Activated CD8-positive, alpha-beta memory T cell treated with anti-CD3 and anti-CD28 coated beads, Interleukin-2, amount 50 U/mL, for 24 hours (primary cell): Measurements from ENCODE around the gene SORBS1.

Experiments
- DNase-seq: peaks from one replicate; pipeline ENCODE4 v3.0.0-alpha.2; 2020; ENCODE audit errors: extremely low read depth

The SORBS1 gene

DNA sequence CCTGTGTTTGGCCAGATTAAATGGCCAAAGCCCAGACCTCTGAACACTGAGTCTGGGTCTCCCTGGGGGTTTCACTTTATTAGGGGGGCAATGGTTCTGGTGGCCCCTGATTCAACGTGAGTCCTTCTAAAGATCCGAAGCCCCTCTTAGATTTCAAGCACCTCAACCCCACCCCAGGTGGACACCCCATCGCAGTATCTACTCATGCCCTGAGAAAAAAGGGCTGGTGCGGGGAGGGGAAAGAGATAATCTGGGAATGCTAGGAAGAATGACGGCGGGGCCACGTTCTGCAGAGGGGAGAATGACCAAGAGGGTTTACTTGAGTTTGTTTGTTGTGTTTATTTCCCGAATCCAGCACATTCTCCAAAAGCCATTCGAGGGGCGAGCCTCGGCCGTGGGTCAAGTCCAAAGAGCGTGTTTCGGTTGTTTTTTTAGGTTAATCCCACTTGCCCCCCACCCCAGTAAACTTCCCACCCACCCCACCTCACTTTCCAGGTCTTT is 271.2 kb downstream of the SORBS1 start:
- no peak for DNase-seq

DNA sequence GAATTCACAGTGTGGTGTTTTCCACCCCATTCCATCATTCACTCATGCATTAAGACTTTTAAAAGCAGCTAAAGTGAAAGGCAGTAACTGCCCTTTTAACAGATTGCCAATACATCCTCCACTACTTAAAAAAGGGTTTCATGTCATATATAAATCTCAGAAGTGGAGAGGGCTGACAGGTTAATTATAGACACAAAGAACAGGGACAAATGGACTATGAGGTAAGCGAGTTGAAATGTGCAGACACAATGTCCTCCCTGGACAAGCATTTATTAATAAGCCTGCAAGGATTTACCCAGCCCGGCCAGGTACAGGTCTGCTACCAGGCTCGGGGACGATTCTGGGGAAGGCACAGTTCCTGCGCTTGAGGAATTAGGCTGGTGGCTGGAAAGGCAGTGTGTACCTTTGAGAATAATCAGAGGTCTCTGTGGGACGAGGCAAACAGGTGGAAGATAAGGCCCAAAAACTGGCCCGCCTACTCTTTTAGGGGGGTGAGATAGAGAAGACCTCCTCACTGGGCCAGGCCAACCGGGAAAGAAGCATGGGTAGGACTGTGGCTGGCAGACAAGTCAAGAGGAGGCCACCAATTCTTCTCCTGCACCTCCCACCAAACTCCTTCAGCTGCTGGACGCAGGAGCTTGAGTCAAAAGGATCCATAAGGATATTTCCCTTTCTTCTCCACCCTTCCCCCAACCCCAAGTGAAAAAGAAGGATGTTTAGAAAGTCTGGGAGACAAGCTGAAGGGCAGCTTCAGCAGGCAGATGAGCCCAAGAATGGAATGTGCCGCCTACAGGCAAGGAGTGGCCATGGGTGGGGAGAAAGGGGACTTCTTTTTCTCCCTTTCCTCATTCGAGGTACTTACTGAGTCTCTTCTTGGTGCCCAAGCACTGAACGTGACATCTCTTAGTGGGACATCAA is 271.9 kb downstream of the SORBS1 start:
- DNase-seq, result no peak

DNA sequence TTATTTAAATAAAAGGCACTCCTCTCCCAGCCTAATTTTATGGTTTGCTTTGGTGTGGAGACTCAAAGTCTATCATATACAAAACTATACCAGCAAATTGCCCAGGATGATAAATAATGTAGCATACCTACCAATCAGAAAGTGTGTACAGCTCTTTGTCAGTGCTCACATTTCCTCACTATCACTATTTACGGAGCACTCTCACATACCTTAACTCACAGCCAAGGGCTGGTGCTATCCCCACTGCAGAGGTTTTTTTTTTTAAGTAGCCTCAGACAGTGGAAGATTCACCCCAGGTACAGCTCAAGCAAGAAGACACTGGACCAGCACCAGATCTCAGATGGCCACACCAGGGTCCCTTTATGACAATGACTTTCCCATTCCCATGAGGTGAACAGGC is 272.9 kb downstream of the SORBS1 start:
- DNase-seq, result no peak

DNA sequence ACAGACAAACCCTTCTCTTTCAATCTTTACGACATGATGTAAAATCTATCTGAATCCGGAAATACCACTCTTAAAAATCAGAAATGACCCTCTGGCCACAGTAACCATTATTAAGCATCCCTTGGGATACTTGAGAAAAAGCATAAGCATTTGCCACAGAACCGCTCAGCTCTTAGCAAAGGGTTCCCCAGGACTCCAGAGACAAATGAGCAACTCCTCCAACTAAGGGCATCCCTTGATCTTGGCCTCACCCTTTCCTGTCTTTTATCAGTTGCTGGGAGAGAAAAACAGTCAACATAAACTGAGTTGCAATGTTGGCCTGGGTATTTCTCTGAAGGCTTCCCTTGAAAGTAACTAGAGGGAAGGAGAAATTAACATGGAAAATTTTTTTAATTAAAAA is 273.9 kb downstream of the SORBS1 start:
- DNase-seq, result no peak

DNA sequence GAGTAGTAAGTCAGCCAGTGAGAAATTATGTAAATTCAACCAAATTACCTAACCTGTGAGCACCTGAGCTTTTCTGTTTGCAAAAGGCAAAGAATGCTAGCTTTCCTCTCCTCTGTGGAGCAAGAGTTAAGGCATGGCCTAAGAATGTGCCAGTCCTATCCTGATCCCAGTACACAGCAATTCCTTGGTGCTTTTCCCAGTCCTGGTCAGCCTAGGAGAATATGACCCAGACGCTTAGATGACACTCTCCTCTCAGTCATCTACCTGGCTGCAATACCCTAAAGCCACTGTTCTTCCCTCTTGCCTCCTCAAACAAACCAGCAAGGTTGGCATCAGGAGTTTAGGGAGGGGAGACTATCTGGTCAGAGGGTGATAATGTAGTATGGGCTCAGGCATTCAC is 274.5 kb downstream of the SORBS1 start:
- no peak for DNase-seq

DNA sequence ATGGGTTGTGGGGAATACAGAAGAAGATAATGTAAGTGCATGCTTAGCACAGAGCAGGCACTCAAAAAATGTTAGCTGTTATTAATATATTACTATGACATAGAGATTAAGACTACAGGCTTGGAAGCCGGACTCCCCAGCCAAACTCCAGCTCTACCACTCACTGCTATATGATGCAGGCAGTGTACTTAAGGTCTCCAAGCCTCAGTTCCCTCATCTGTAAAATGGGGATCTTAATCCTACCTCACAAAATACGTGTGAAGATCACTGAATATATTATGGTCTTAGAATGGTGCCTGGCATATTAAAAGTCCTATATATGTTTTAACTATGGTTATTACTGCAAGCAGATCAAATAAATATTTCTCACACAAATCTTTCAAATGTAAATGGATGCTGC is 275.6 kb downstream of the SORBS1 start:
- no peak for DNase-seq

DNA sequence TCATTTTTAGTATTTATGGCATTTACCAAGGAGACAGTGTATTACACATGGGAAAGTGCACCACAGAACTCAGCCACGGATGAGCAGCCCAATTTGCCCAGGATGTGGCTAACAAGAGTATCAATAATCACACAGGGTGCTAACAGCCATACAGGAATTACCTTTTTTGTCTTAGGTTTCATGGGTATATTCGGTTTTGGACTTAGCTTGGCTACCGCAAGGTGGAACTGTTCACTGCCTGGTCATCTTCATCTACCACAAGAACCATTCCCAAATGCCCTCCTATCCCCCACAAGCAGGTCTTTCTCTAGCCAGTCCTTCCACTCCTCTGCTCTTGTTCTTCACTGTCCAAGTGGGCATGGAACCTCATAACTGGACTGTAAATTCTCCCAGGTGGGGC is 276.4 kb downstream of the SORBS1 start:
- DNase-seq, result no peak

DNA sequence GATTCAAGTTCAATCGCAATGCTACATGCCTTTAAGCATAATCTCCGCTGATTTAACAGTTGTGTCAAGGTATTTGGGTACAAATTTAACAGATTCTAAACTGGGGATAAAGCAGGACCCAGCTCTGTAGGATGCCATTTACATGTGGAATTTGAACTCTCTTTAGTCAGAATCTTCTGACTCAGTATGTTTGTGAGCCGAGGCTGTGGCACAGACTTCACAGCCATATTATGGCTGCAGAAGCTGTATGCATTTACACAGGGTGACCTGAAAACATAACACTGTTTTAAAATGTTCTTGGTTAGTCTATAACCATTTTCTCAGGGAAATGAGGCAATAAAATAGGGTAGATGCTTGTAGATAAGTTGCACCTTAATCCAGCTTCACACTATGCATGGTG is 279.1 kb downstream of the SORBS1 start:
- DNase-seq, result no peak

DNA sequence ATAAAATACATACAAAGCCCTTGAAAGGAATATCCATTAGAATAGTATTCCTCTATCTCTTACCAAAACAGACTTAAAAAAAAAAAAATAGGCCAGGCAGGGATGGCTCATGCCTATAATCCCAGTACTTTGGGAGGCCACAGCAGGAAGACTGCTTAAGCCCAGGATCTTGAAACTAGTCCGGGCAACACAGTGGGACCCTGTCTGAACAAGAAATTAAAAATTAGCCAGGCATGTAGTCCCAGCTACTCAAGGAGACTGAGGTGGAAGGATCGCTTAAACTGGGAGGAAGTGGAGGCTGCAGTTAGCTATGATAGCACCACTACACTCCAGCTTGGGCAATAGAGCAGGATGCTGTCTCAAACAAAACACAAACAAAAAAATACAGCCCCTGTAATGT is 280.0 kb downstream of the SORBS1 start:
- no peak for DNase-seq

DNA sequence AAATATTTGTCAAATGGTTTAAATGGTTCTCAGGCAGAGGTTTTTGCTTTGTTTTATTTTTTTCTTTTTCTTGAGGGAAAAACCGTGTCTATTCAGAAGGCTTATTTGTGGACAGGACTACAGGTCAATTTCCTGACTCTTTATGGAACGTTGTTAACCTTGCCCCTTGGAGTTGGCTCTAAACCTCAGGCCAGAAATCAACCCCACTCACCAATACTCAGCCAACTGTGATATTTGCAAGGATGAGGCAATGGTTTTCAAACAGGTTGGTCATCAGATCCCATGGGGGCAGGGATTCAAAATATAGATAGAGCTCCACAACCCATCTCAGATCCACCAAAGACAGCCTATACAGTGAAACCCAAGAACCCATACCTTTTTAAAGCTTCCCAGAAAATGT is 280.5 kb downstream of the SORBS1 start:
- DNase-seq, result no peak

DNA sequence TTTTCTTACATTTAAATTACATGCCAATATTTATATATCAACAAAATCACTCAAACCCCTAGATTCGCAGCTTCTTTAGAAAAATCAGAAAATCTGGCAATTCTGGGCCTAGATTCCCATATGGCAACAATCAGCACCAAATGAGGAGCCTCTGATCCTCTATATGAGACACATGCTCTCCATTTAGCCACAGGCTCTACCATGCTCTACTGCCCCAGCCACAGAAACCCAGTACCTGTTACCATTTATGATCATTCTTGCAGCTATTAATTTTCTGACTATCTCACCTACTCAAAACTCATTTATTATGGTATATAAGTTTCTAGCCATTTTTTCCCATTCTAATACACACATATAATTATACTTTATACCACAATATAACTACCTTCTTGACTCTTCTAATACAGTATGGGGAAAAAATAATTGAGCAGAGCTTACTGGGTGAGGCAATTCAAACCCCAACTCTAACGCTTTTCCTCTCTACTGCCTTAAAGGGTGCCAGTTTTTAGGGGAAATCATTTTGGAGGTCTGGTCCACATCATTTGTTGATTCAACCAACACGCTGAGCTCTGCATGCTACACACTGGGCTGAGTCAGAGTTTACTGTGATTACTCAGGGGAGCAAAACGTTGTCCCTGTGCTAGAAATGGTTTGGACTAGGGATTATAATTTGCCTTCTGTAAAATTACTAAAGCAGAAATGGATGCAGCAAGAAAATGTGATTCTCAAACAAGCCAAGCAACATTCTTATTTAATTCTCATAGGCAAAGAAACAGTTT is 281.9 kb downstream of the SORBS1 start:
- DNase-seq, result no peak

DNA sequence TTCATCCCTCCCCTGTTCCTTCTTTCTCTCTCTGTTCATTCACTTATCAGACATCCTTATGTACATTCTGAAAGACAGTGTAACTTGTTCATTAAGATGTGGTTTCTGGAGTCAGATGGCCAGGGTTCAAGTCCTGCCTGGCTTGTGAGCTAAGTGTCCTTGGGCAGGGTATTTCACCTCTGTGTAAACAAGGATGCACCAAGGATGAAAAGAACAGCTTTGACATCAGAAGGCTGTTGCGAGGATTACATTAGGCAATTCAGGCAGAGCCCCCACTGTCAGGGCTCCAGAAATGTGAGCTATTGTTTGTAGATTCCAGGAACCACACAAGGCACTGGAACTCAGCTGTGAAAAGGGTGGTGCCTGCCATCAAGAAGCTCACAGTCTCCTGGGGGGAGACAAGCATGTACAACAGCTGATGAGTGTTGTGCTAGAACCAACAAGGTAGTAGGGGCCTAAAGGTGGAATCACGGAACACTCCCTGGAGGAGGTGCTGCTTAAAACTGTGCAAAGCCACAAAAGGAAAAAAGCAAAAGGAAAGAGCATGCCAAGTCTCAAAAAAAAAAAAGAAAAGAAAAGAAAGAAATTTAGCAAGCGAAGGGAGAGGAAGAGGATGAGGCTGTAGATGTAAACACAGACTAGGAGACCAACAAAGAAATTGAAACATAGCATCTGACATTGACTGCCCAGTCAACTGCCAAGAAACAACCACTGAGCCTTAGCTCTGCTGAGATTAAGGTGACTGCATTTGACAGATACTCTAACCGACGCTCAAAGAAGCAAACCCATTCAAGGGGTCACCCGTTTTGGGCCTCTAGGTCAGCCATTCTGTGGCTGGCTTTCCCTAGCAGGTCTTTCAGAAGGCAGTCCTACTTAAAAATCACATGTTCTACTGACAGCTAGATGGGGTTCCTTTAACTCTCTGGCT is 282.8 kb downstream of the SORBS1 start:
- DNase-seq, result no peak

DNA sequence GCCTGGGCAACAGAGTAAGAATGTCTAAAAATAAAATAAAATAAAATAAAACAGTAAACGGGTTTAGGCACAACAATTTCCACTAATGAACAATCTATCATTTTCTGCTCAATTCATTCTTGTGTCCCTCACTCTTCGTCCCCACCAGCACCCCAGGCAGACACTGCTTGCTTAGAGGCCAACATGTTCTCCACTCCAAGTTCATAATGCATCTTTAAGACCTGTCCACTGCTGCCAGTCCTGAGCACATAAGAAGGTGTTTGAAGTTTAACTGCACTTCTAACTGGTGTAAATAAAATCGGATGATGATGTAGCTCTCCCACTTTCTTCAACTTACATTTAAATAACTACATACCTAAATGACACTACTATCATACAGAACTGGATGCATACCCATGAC is 283.6 kb downstream of the SORBS1 start:
- DNase-seq, result no peak

DNA sequence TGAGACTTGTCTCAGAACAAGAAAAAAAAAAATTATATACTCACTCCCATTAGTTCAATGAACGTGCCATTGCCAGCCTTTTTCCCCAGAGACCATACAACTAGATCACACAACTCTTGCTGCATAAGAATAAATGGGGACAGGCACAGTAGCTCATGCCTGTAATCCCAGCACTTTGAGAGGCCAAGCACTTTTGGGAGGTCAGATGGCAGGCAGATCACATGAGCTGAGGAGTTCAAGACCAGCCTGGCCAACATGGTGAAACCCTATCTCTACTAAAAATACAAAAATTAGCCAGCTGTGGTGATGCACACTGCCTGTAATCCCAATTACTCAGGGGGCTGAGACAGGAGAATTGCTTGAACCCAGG is 284.0 kb downstream of the SORBS1 start:
- DNase-seq, result no peak

DNA sequence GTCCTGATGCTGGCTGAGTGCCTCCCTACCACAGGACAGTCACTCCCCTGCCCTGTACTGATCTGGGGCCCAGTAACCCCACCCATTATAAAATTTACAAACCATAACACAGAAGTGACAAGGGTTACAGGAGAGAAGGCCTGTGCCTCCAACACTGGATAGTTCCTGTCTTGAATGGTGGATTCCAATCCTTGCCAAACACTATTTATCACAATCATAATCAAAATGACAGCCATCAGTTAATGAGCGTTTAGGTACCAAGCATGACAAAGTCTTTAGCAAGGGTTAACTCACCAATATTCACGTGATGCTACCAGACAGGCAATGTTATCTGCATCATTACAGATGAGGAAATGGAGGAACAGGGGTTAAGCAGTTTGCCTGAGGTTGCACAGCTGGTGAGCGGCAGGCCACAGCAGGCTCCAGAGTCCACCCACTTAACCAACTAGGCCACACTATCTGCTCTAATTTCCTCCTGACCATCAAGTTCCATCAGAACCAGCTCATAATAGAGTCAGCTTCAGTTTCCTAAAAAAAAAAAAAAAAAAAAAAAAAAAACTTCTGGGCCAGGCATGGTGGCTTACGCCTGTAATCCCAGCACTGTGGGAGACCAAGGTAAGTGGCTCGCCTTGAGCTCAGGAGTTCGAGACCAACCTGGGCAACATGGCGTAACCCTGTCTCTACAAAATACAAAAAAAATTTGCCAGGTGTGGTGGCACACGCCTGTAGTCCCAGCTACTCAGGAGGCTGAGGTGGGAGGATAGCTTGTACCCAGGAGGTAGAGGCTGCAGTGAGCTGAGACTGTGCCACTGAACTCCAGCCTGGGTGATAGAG is 284.6 kb downstream of the SORBS1 start:
- no peak for DNase-seq

DNA sequence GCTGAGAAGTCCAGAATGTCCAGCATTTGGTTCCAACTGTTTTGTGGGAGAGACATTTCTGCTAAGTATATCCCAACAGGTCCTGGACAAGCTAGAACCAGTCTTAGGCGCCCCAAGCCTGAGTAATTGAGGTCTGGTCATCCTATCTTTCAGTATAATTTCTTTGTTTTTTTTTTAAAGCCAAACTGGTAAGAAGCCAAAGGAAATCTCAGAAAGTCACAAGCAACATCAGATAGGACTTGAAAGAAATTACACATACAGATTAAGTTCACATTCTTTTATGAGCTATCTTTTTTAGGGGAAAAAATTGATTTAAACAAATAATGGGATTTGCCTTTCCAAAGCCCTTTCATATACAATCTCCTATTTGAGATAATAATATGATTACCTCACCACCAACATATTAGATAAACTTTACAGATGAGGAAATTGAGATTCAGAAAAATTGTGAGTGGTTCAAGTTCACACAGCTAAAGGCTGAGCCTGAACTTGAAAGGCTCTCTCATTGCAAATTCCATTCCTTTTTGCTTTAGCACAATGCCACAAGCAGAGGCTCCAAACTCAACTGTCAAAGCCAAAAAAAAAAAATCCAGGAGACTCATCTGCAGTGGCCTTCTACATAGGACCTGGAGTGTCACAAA is 285.3 kb downstream of the SORBS1 start:
- DNase-seq, result no peak

DNA sequence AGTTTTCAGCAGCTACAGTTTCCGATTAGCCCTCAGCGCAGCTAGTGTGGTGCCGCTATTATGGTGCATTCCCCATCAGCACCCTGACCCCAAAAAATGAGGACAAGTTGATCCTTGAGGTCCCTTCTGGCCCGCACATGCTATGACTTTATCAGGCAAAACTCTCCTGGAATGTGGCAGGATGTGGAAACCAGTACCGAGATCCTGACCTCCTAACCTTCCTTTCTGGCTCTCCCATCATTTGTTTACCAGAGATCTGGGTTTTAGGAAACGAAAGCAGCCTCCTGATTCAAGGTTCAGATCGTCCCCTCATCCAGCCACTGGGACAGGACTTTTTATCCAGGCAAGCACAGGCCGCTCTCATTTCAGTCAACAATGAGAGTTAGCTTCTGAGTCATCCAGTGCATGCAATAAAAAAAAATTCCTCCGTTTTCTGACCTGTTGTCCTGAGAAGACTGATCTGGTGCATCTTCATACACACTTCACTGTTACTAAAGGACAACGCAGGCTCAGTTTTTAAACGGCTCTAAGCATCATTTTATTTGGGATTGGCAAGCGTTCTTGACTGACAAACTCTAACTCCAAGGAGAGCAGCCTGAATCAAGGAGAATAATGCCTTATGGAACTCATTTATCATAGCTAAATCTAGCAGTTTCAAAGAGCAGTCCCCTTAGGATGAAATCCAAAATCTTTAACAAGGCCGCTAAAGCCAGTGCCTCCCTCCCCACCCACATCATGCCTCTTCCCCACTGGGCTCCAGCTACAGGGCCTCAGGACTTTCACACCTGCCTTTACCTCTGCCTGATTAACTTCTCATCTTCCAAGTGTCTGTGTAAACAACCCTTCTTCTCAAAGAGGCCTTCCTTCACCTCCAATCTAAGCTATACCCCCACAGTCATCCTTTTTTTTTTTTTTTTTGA is 287.5 kb downstream of the SORBS1 start:
- no peak for DNase-seq

DNA sequence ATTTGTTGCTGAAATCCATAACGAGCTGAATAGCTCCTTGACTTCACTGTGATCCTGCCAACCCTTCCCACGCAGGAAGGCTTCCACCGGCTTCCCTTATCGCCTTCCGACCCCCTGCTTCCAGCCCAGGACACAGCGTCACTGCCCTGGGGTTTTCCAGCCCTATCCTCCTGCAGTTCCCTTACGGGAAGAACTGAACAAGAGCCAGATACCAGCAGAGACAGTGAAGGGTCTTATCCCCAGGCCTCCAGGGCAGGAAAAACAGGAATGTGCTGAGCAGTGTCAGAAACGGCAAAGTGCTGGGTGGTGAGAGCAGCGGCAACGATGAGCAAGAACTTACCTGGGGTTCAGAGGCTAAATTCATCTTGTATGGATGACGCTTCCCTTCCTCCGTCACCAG is 292.7 kb downstream of the SORBS1 start:
- no peak for DNase-seq

DNA sequence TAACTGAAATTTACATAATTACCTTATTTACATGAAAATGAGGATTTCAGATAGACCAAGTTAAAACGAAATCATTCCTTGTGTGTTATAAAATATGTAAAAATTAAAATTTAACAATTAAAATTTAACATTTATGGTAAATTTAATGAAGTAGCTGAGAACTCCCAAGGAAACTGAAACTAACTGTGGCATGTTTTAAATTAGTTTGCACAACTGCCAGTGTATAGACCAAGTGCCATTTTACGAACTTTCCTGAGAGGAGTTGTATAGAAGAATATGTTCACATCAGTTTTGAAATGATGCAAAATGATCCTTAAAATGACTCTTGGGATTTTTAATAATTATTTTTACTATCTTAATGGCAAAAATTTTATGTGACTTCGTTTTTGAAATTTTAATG is 293.9 kb downstream of the SORBS1 start:
- DNase-seq, result no peak
